Activated naive CD8-positive, alpha-beta T cell treated with anti-CD3 and anti-CD28 coated beads, Interleukin-2, amount 50 U/mL, for 24 hours (primary cell): Measurements from ENCODE around the gene ECHDC1.
A peak's percentile ranks its signal among the peaks of the same experiment; 100 is the strongest.

ENCODE experiments used
- ATAC-seq: fragments of 150-1000 bp; cut with Tn5 transposase; one replicate; pipeline ENCODE4 v1.10.0; 2021
- DNase-seq: peaks from one replicate; pipeline ENCODE4 v3.0.0; 2021
- H3K27ac Mint-ChIP-seq: one replicate; pipeline ENCODE4 v1.8.0; 2021; ENCODE audit warnings: mild to moderate bottlenecking, mixed read lengths
- H3K27me3 Mint-ChIP-seq: one replicate; pipeline ENCODE4 v1.8.0; 2021; ENCODE audit warnings: mixed read lengths
- H3K36me3 Mint-ChIP-seq: one replicate; pipeline ENCODE4 v1.8.0; 2021; ENCODE audit warnings: low read depth, mixed read lengths
- H3K4me1 Mint-ChIP-seq: one replicate; pipeline ENCODE4 v1.8.0; 2021; ENCODE audit warnings: mixed read lengths
- H3K4me3 Mint-ChIP-seq: one replicate; pipeline ENCODE4 v1.8.0; 2021; ENCODE audit warnings: mild to moderate bottlenecking, moderate library complexity, mixed read lengths
- H3K9me3 Mint-ChIP-seq: one replicate; pipeline ENCODE4 v1.8.0; 2021; ENCODE audit warnings: mixed read lengths

The ECHDC1 gene

GRCh38 chr6:127282184-127282583, 61.2 kb downstream of the ECHDC1 start:
- H3K36me3 Mint-ChIP-seq: peaks cover 39% of the 10 kb centered on the region

GRCh38 chr6:127279815-127280214, 63.6 kb downstream of the ECHDC1 start:
- H3K27ac Mint-ChIP-seq: no peak overlapping the region
- H3K4me1 Mint-ChIP-seq: peaks cover 7% of the 10 kb centered on the region
- H3K9me3 Mint-ChIP-seq: no peaks in the 10 kb centered on the region
- H3K4me3 Mint-ChIP-seq: no peak overlapping the region
- no peaks in the 10 kb centered on the region for H3K27me3 Mint-ChIP-seq
- DNase-seq: no peak
- peaks cover 19% of the 10 kb centered on the region for H3K36me3 Mint-ChIP-seq
- ATAC-seq: no peak

More at GRCh38 chr6:127282184-127282583, 61.2 kb downstream of the ECHDC1 start:
- H3K9me3 Mint-ChIP-seq: no peaks in the 10 kb centered on the region
- H3K4me1 Mint-ChIP-seq: peaks cover 3% of the 10 kb centered on the region
- DNase-seq (no peak), ATAC-seq (no peak)
- no peak overlapping the region for H3K4me3 Mint-ChIP-seq
- no peaks in the 10 kb centered on the region for H3K27me3 Mint-ChIP-seq
- no peak overlapping the region for H3K27ac Mint-ChIP-seq

- no peaks in the 10 kb centered on the region for H3K9me3 Mint-ChIP-seq
- DNase-seq: no peak
- H3K36me3 Mint-ChIP-seq: peaks cover 14% of the 10 kb centered on the region
- peaks cover 13% of the 10 kb centered on the region for H3K4me1 Mint-ChIP-seq
- no peak for ATAC-seq
- no peak overlapping the region for H3K27ac Mint-ChIP-seq
- H3K27me3 Mint-ChIP-seq: no peaks in the 10 kb centered on the region
- no peak overlapping the region for H3K4me3 Mint-ChIP-seq
Observed at GRCh38 chr6:127277878-127278843, 65.2 kb downstream of the ECHDC1 start.

- ATAC-seq (no peak), DNase-seq (no peak)
- no peaks in the 10 kb centered on the region for H3K9me3 Mint-ChIP-seq
- no peak overlapping the region for H3K4me3 Mint-ChIP-seq
- no peak overlapping the region for H3K27ac Mint-ChIP-seq
- H3K27me3 Mint-ChIP-seq: no peaks in the 10 kb centered on the region
- H3K36me3 Mint-ChIP-seq: peaks cover 3% of the 10 kb centered on the region
- H3K4me1 Mint-ChIP-seq: peaks cover 21% of the 10 kb centered on the region
Observed at GRCh38 chr6:127276331-127276730, 67.1 kb downstream of the ECHDC1 start.

- H3K36me3 Mint-ChIP-seq: peaks cover 7% of the 10 kb centered on the region
- H3K27me3 Mint-ChIP-seq: no peaks in the 10 kb centered on the region
- H3K9me3 Mint-ChIP-seq: no peaks in the 10 kb centered on the region
- no peak overlapping the region for H3K27ac Mint-ChIP-seq
- DNase-seq: no peak
- H3K4me3 Mint-ChIP-seq: no peak overlapping the region
- no peak for ATAC-seq
- H3K4me1 Mint-ChIP-seq: peaks cover 36% of the 10 kb centered on the region
Observed at GRCh38 chr6:127273499-127273898, 69.9 kb downstream of the ECHDC1 start.

- Mint-ChIP-seq H3K4me1 (peaks cover 39% of the 10 kb centered on the region), H3K27ac (no peak overlapping the region), H3K9me3 (no peaks in the 10 kb centered on the region), H3K36me3 (peaks cover 7% of the 10 kb centered on the region), H3K27me3 (no peaks in the 10 kb centered on the region), H3K4me3 (no peak overlapping the region)
- no peak for ATAC-seq
- no peak for DNase-seq
Observed at GRCh38 chr6:127272576-127272975, 70.8 kb downstream of the ECHDC1 start.

- no peak for DNase-seq
- ATAC-seq: peak; percentile 11
- peaks cover 36% of the 10 kb centered on the region for H3K4me1 Mint-ChIP-seq
- peak overlapping the region; percentile 99 for H3K4me3 Mint-ChIP-seq
- no peaks in the 10 kb centered on the region for H3K27me3 Mint-ChIP-seq
- H3K27ac Mint-ChIP-seq: peak overlapping the region; percentile 97
- H3K36me3 Mint-ChIP-seq: peaks cover 6% of the 10 kb centered on the region
- H3K9me3 Mint-ChIP-seq: no peaks in the 10 kb centered on the region
Observed at GRCh38 chr6:127267646-127268625, 75.5 kb downstream of the ECHDC1 start.

GRCh38 chr6:127266892-127267645, 76.3 kb downstream of the ECHDC1 start:
- H3K4me1 Mint-ChIP-seq: peaks cover 33% of the 10 kb centered on the region
- H3K36me3 Mint-ChIP-seq: peaks cover 5% of the 10 kb centered on the region
- ATAC-seq (peak; percentile 77), DNase-seq (peak; percentile 60)
- H3K27ac Mint-ChIP-seq: peak overlapping the region; percentile 98
- H3K4me3 Mint-ChIP-seq: peak overlapping the region; percentile 99
- H3K9me3 Mint-ChIP-seq: no peaks in the 10 kb centered on the region
- H3K27me3 Mint-ChIP-seq: no peaks in the 10 kb centered on the region

GRCh38 chr6:127266178-127266891, 77.1 kb downstream of the ECHDC1 start, which contains the start of gene RNF146:
Gene RNF146, plus strand, starts transcription at chr6:127266864. Its CDS starts 13,475 bp downstream, at chr6:127280339.
- ATAC-seq (peak; percentile 75), DNase-seq (peak; percentile 77)
- Mint-ChIP-seq H3K4me1 (peaks cover 30% of the 10 kb centered on the region), H3K36me3 (peaks cover 5% of the 10 kb centered on the region), H3K4me3 (peak within 1 kb of the TSS; percentile 99), H3K27ac (peak within 1 kb of the TSS; percentile 98), H3K27me3 (no peaks in the 10 kb centered on the region), H3K9me3 (no peaks in the 10 kb centered on the region)

GRCh38 chr6:127263481-127263880, 79.9 kb downstream of the ECHDC1 start:
- H3K4me3 Mint-ChIP-seq: no peak overlapping the region
- no peaks in the 10 kb centered on the region for H3K9me3 Mint-ChIP-seq
- peaks cover 5% of the 10 kb centered on the region for H3K27me3 Mint-ChIP-seq
- H3K4me1 Mint-ChIP-seq: peaks cover 11% of the 10 kb centered on the region
- ATAC-seq (no peak), DNase-seq (no peak)
- no peak overlapping the region for H3K27ac Mint-ChIP-seq
- H3K36me3 Mint-ChIP-seq: no peaks in the 10 kb centered on the region

GRCh38 chr6:127262896-127263295, 80.5 kb downstream of the ECHDC1 start:
- no peaks in the 10 kb centered on the region for H3K9me3 Mint-ChIP-seq
- H3K36me3 Mint-ChIP-seq: no peaks in the 10 kb centered on the region
- H3K4me3 Mint-ChIP-seq: no peak overlapping the region
- peaks cover 5% of the 10 kb centered on the region for H3K27me3 Mint-ChIP-seq
- no peak overlapping the region for H3K27ac Mint-ChIP-seq
- H3K4me1 Mint-ChIP-seq: peaks cover 8% of the 10 kb centered on the region
- ATAC-seq: no peak
- no peak for DNase-seq

- no peaks in the 10 kb centered on the region for H3K36me3 Mint-ChIP-seq
- peaks cover 5% of the 10 kb centered on the region for H3K27me3 Mint-ChIP-seq
- H3K27ac Mint-ChIP-seq: no peak overlapping the region
- no peak overlapping the region for H3K4me3 Mint-ChIP-seq
- H3K4me1 Mint-ChIP-seq: no peaks in the 10 kb centered on the region
- DNase-seq (no peak), ATAC-seq (no peak)
- H3K9me3 Mint-ChIP-seq: no peaks in the 10 kb centered on the region
Observed at GRCh38 chr6:127255286-127255685, 88.1 kb downstream of the ECHDC1 start.

- no peak for DNase-seq
- no peaks in the 10 kb centered on the region for H3K27me3 Mint-ChIP-seq
- no peaks in the 10 kb centered on the region for H3K4me1 Mint-ChIP-seq
- ATAC-seq: no peak
- H3K36me3 Mint-ChIP-seq: no peaks in the 10 kb centered on the region
- H3K27ac Mint-ChIP-seq: no peak overlapping the region
- no peak overlapping the region for H3K4me3 Mint-ChIP-seq
- H3K9me3 Mint-ChIP-seq: no peaks in the 10 kb centered on the region
Observed at GRCh38 chr6:127249621-127250020, 93.8 kb downstream of the ECHDC1 start.
